Measurements from ENCODE around the gene FSD2. TPM values are rescaled to one million over a fixed set of nuclear protein-coding genes. Genes with fewer than 3 reads are reported as not detected.

The FSD2 gene, protein sequence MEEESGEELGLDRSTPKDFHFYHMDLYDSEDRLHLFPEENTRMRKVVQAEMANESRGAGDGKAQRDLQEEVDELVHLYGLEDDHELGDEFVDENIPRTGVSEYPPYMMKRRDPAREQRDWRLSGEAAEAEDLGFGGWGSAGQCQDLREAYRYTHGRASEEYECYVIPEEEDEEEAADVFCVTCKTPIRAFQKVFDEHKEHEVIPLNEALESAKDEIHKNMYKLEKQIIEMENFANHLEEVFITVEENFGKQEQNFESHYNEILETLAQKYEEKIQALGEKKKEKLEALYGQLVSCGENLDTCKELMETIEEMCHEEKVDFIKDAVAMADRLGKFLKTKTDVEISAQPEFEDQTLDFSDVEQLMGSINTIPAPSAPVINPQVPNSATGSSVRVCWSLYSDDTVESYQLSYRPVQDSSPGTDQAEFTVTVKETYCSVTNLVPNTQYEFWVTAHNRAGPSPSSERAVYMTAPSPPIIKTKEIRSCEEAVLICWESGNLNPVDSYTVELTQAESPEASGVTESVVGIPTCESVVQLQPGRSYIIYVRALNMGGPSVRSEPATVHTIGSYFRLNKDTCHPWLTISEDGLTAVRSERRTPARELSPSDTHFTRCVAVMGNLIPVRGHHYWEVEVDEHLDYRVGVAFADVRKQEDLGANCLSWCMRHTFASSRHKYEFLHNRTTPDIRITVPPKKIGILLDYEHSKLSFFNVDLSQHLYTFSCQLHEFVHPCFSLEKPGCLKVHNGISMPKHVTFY
- not detected in 2 replicates for total RNA-seq

DNA sequence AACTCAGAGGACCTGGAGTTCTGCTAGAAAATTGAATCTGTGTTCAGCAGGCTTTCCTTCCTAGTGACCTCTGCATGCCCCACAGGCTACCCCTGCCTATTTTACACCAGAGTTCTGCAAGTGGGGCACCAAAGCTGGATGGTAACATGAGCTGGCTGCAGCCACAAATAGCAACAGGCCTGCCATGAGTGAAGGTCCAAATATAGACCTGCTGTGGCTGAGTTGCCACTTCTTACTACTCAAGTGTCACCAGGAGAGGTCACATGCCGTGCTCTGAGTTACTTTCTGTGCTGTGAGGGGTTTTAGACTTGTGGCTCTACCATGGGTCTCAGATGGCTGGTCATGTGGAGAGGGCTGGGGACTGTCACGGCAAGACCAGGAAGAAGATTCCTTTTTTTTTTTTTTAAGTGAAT, at the start of gene FSD2:
TSS of gene FSD2 (minus strand) at position 76 of the 413 bp plus-strand sequence. CDS start 18,679 bp downstream, outside the sequence.

DNA sequence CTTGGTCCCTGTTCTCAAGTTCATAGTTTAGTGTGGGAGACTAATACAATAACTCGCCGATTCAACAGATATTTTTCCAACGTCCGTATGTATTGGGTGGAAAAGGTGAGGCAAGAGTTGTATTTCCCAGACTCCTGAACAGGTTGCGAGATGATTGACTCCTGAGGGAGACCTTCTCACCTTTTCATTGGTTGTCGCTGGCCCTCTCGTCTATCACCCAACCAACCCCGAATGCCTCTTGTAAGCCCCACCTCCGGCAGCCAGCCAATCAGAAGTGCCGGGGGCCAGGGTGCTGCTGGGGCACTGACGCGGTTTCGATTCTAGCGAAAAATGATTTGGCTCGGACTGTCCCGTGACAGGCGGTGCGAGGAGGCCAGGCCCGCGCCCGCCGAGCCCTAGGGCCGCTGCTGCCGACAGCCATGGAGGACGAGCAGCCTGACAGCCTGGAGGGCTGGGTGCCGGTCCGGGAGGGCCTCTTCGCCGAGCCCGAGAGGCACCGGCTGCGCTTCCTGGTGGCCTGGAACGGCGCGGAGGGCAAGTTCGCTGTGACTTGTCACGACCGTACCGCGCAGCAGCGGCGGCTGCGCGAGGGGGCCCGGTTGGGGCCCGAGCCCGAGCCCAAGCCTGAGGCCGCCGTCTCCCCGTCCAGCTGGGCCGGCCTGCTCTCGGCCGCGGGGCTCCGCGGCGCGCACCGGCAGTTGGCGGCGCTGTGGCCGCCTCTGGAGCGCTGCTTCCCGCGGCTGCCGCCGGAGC, 3.6 kb upstream of the FSD2 start, which contains the start of gene WHAMM:
TSS of gene WHAMM (plus strand) at position 321 of the 753 bp plus-strand sequence. CDS start at position 420, 99 bp downstream.

GRCh38 chr15:82709421-82710207, 96.3 kb downstream of the FSD2 start, which contains the start of gene AP3B2:
TSS of gene AP3B2 (minus strand) at chr15:82709875. CDS start at chr15:82709706, 169 bp downstream.

Other genes starting within 250 kb of the FSD2 start
- gene CPEB1, start 158.7 kb downstream of the FSD2 start, total RNA-seq, result 3.3 and 4.2 TPM in 2 replicates
- gene AP3B2, start 96.2 kb downstream of the FSD2 start, total RNA-seq, result 0.47 and 0.60 TPM in 2 replicates
- 2.0 and 4.1 TPM in 2 replicates for gene WHAMM, start 3.6 kb upstream of the FSD2 start, total RNA-seq
- gene HOMER2, start 146.7 kb upstream of the FSD2 start, total RNA-seq, result 1.6 and 1.9 TPM in 2 replicates
- 19.1 and 25.4 TPM in 2 replicates for gene RAMAC, start 180.1 kb upstream of the FSD2 start, total RNA-seq
- 21.5 and 29.2 TPM in 2 replicates for gene C15orf40, start 205.6 kb upstream of the FSD2 start, total RNA-seq

Measured in pericardium fibroblast (primary cell).